LNCaP clone FGC (cell line): ENCODE measurements around the gene KIF6.

ENCODE experiments used
- DNase-seq: peaks from one replicate; pipeline ENCODE4 v3.0.0-alpha.2; 2011; ENCODE audit warnings: low read depth
- H3K4me3 ChIP-seq: 2 replicates; pipeline ENCODE4 v1.5.1; 2011; ENCODE audit warnings: mild to moderate bottlenecking, low read depth, low read length, control low read depth
- TF ChIP-seq, protein P1 (sequence below): IDR thresholded peaks from 2 replicates; pipeline ENCODE4 v1.5.1; 2012; ENCODE audit warnings: mild to moderate bottlenecking; ENCODE audit not compliant: control insufficient read depth, insufficient read depth; ENCODE audit errors: extremely low read depth

Gene KIF6

DNA sequence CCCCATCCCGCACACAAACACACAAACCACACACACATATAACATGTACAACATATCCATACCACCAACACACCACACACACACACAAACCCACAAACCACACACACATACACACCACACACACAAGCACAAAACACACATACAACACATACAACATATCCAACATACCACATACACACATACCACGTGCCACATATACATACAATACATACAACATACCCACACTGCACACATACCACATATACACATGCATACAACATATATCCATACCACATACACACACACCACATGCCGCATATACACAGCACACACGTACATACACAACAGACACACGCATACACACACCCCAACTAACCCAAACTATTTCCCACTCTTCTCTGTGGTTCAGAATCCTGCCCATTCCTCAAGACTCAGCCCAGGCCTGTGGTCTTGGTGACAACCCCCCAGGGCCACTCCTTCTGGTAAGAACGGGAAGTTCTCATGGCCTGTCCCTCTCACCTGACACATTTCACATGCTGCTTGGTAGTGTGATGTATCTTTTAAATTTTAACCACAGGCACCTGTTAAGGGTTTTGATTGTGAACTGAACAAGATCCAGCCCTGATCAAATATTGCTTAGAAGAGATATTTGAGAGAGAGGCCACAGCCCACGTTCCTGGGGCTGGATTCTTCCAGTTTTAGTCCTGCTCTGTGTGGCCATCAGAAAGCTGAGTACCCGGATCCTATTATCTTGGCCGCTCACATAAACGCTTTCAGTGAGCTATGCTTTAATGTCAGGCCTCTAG lies 346.8 kb downstream of the KIF6 start:
- DNase-seq, result no peak
- TF ChIP-seq, protein P1, sequence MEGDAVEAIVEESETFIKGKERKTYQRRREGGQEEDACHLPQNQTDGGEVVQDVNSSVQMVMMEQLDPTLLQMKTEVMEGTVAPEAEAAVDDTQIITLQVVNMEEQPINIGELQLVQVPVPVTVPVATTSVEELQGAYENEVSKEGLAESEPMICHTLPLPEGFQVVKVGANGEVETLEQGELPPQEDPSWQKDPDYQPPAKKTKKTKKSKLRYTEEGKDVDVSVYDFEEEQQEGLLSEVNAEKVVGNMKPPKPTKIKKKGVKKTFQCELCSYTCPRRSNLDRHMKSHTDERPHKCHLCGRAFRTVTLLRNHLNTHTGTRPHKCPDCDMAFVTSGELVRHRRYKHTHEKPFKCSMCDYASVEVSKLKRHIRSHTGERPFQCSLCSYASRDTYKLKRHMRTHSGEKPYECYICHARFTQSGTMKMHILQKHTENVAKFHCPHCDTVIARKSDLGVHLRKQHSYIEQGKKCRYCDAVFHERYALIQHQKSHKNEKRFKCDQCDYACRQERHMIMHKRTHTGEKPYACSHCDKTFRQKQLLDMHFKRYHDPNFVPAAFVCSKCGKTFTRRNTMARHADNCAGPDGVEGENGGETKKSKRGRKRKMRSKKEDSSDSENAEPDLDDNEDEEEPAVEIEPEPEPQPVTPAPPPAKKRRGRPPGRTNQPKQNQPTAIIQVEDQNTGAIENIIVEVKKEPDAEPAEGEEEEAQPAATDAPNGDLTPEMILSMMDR, result no peak
- no peak overlapping the region for H3K4me3 ChIP-seq

- TF ChIP-seq, protein P1, result peak; percentile 90
- peak; percentile 19 for DNase-seq
These were observed 347.7 kb downstream of the KIF6 start for GRCh38 chr6:39377539-39377950.

GRCh38 chr6:39375405-39375804 lies 349.8 kb downstream of the KIF6 start:
- H3K4me3 ChIP-seq, result no peak overlapping the region
- no peak for DNase-seq
- TF ChIP-seq, protein P1, result no peak

More at GRCh38 chr6:39377539-39377950, 347.7 kb downstream of the KIF6 start:
- no peak overlapping the region for H3K4me3 ChIP-seq

- TF ChIP-seq, protein P1, result no peak
- DNase-seq, result no peak
- no peak overlapping the region for H3K4me3 ChIP-seq
These were observed 354.8 kb downstream of the KIF6 start for GRCh38 chr6:39370390-39370789.

DNA sequence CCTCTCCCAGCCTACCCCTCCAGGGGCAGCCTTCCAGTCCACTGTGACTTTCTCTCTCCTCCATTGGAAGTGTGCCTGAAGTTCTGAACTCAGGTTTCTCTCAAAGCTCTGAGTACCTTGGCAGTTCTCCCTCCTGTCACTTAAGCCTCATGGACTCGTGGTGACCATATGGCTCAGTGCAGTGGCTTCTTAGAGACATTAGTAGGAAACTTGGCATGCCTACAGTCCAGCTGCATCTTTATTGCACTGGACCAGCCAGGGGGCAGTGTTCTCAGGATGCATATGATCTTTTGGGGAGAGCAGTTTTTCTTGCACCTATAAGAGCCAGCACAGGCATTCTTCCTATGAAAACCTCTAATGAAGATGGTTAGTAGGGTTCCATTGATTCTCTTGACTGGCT lies 355.2 kb downstream of the KIF6 start:
- DNase-seq, result no peak
- TF ChIP-seq, protein P1, result peak; percentile 50
- H3K4me3 ChIP-seq, result no peak overlapping the region

- TF ChIP-seq, protein P1, result no peak
- no peak for DNase-seq
- H3K4me3 ChIP-seq, result no peak overlapping the region
These were observed 357.5 kb downstream of the KIF6 start for GRCh38 chr6:39367700-39368099.
